Brain microvascular endothelial cell (primary cell): ENCODE measurements around the gene PADI2.
A peak's percentile ranks its signal among the peaks of the same experiment; 100 is the strongest.

Experiments
- DNase-seq: peaks from one replicate; pipeline ENCODE4 v3.0.0-alpha.2; 2020
- H3K27ac ChIP-seq: fragments of 250-450 bp; sonication (Bioruptor Pico); 2 replicates; pipeline ENCODE4 v1.5.1; 2020; ENCODE audit warnings: mild to moderate bottlenecking, moderate library complexity
- H3K27me3 ChIP-seq: fragments of 250-450 bp; sonication (Bioruptor Pico); replicated peaks from 2 replicates; pipeline ENCODE4 v1.5.1; 2020; ENCODE audit warnings: mild to moderate bottlenecking
- H3K36me3 ChIP-seq: fragments of 250-450 bp; sonication (Bioruptor Pico); replicated peaks from 2 replicates; pipeline ENCODE4 v1.5.1; 2020; ENCODE audit warnings: mild to moderate bottlenecking
- H3K4me3 ChIP-seq: 2 replicates; pipeline ENCODE4 v1.5.1; 2011; ENCODE audit warnings: low read depth, mild to moderate bottlenecking, control low read depth, low read length, moderate library complexity
- CTCF ChIP-seq: IDR thresholded peaks from 2 replicates; pipeline ENCODE4 v1.5.1; 2011; ENCODE audit warnings: low read depth, mild to moderate bottlenecking, moderate library complexity, low read length, control low read depth, inconsistent platforms; ENCODE audit errors: missing control alignments
- in situ Hi-C: cut with HindIII; loops from 2 replicates; pipeline ENCODE4 v1.10.0; 2017; ENCODE audit warnings: low sequenced_read_pairs, low pct_ligation_motif_present

The PADI2 gene

GRCh38 chr1:17055801-17056200, 63.5 kb downstream of the PADI2 start:
- Histone ChIP-seq H3K4me3 (no peak overlapping the region), H3K27ac (no peak overlapping the region), H3K27me3 (no peaks in the 10 kb centered on the region), H3K36me3 (no peaks in the 10 kb centered on the region)
- in situ Hi-C loops: no loop called here
- DNase-seq: no peak
- TF ChIP-seq CTCF: no peak

GRCh38 chr1:17053685-17054410, 65.4 kb downstream of the PADI2 start, which contains the start of gene SDHB:
Gene SDHB (minus strand): TSS chr1:17054032. CDS start chr1:17054019, 13 bp downstream.
- Histone ChIP-seq H3K4me3 (peak within 1 kb of the TSS; percentile 100), H3K36me3 (peaks cover 4% of the 10 kb centered on the region), H3K27ac (peak within 1 kb of the TSS; percentile 81), H3K27me3 (no peaks in the 10 kb centered on the region)
- in situ Hi-C loops: no loop called here
- no peak for TF ChIP-seq CTCF
- DNase-seq: peak; percentile 97

GRCh38 chr1:17053086-17053684, 66.1 kb downstream of the PADI2 start:
- Histone ChIP-seq H3K4me3 (peak overlapping the region; percentile 100), H3K27me3 (no peaks in the 10 kb centered on the region), H3K27ac (peak overlapping the region; percentile 81), H3K36me3 (peaks cover 5% of the 10 kb centered on the region)
- in situ Hi-C loops: no loop called here
- no peak for DNase-seq
- TF ChIP-seq CTCF: no peak

DNA sequence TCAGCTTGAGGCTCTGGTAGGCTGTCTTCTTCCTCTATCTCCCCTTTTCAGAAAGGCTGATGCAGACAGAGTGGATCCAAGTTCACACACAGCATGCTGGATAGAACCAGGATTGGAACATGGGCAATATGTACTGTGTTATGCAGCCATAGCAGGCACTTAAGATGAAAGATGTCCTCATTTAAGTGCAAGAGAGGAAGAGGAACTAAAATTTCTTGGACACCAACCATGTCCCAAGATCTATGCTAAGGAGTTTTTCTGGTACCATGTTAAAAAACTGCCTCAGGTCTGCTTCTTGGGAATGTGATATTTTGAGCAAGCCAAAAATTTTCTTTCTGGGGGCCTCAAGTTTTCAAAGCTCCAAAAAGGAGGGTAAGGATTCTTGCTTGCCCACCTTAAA, 66.6 kb downstream of the PADI2 start:
- H3K36me3 ChIP-seq: peaks cover 5% of the 10 kb centered on the region
- peak overlapping the region; percentile 100 for H3K4me3 ChIP-seq
- H3K27ac ChIP-seq: no peak overlapping the region
- no peak for TF ChIP-seq CTCF
- no peak for DNase-seq
- no peaks in the 10 kb centered on the region for H3K27me3 ChIP-seq
- in situ Hi-C loops: no loop called here

GRCh38 chr1:17052038-17052437, 67.2 kb downstream of the PADI2 start:
- TF ChIP-seq CTCF: no peak
- no peak for DNase-seq
- in situ Hi-C loops: no loop called here
- H3K27ac ChIP-seq: no peak overlapping the region
- H3K4me3 ChIP-seq: no peak overlapping the region
- H3K36me3 ChIP-seq: peaks cover 5% of the 10 kb centered on the region
- no peaks in the 10 kb centered on the region for H3K27me3 ChIP-seq
